OCI-M1 (cell line): ENCODE results near the gene CBX5.
"Not testable (repeated sequence)": the region's sequence is repeated elsewhere in the genome, so short reads cannot be mapped to it uniquely, and the experiment has no call there.

Source experiments
- DNase-seq: peaks from one replicate; lab custom pipeline; 2025; lab: John Stamatoyannopoulos, UW

The CBX5 gene

GRCh38 chr12:54294152-54294952 lies 14.4 kb upstream of the CBX5 start:
- peak; percentile 94 for DNase-seq

GRCh38 chr12:54292931-54293241 lies 13.0 kb upstream of the CBX5 start:
- DNase-seq: peak; percentile 32

- peak; percentile 51 for DNase-seq
Measured at GRCh38 chr12:54292083-54292930, 12.4 kb upstream of the CBX5 start.

- DNase-seq: peak; percentile 70
Measured at GRCh38 chr12:54287261-54288157, 7.6 kb upstream of the CBX5 start.

GRCh38 chr12:54286042-54287030 lies 6.4 kb upstream of the CBX5 start:
- peak; percentile 83 for DNase-seq

- DNase-seq: peak; percentile 50
Measured at GRCh38 chr12:54285150-54286041, 5.5 kb upstream of the CBX5 start.

- not testable (repeated sequence) for DNase-seq
Measured at GRCh38 chr12:54284070-54284780, 4.3 kb upstream of the CBX5 start.

GRCh38 chr12:54282949-54283593 lies 3.1 kb upstream of the CBX5 start:
- DNase-seq: peak; percentile 37

GRCh38 chr12:54281694-54282093 lies 1.8 kb upstream of the CBX5 start:
- DNase-seq: peak; percentile 56

- DNase-seq: not testable (repeated sequence)
Measured at GRCh38 chr12:54281261-54281638, 1.3 kb upstream of the CBX5 start.

GRCh38 chr12:54280468-54281260 lies 742 bp upstream of the CBX5 start, which contains the start of gene HNRNPA1:
Gene HNRNPA1, plus strand, starts transcription at chr12:54280726. Its CDS starts 82 bp downstream, at chr12:54280808.
- DNase-seq: peak; percentile 99

- DNase-seq: no peak
Measured at GRCh38 chr12:54279227-54279631, 693 bp downstream of the CBX5 start.

GRCh38 chr12:54277823-54278276 lies 2.1 kb downstream of the CBX5 start:
- no peak for DNase-seq

GRCh38 chr12:54276368-54276767 lies 3.6 kb downstream of the CBX5 start:
- no peak for DNase-seq

GRCh38 chr12:54273981-54274380 lies 5.9 kb downstream of the CBX5 start:
- no peak for DNase-seq

GRCh38 chr12:54272214-54272613 lies 7.7 kb downstream of the CBX5 start:
- no peak for DNase-seq

GRCh38 chr12:54270345-54270744 lies 9.6 kb downstream of the CBX5 start:
- no peak for DNase-seq

- DNase-seq: no peak
Measured at GRCh38 chr12:54266852-54267251, 13.1 kb downstream of the CBX5 start.
